IMR-90 (cell line): ENCODE measurements around the gene ADGB. TPM values are rescaled to one million over a fixed set of nuclear protein-coding genes. Genes with fewer than 3 reads are reported as not detected.
A peak's percentile ranks its signal among the peaks of the same experiment; 100 is the strongest.

Experiments
- ATAC-seq: fragments of 200-7000 bp; cut with Tn5 transposase; 2 replicates; pipeline ENCODE4 v1.9.1; 2020; ENCODE audit warnings: low read depth, mild to moderate bottlenecking, moderate library complexity
- BruUV-seq: library from RNA; stranded (reverse); fragments of 400-500 nt; replicated peaks from 2 replicates; lab custom pipeline; 2021; lab: Mats Ljungman, UMichigan
- CTCF ChIA-PET: fragments of 300-600 bp; formaldehyde crosslinking; extraction: SDS; loops from one replicate; lab custom pipeline; 2021; ENCODE audit warnings: antibody characterized with exemption; lab: Yijun Ruan, JAX
- POLR2A ChIA-PET: fragments of 300-600 bp; sonication (Branson Sonifier 250); formaldehyde crosslinking; loops from one replicate; lab custom pipeline; 2022; ENCODE audit warnings: antibody characterized with exemption; ENCODE audit not compliant: unreplicated experiment; lab: Charles Lee
- DNase-seq: peaks from one replicate; pipeline ENCODE4 v3.0.0; 2013
- H2AFZ ChIP-seq: replicated peaks from 2 replicates; pipeline ENCODE3; 2013; ENCODE audit warnings: low read length, mild to moderate bottlenecking; ENCODE audit not compliant: poor library complexity
- H2AK5ac ChIP-seq: 2 replicates; pipeline ENCODE4 v1.6.1; 2013; ENCODE audit warnings: low read depth, low read length, inconsistent platforms
- H2AK9ac ChIP-seq: replicated peaks from 2 replicates; pipeline ENCODE3; 2013; ENCODE audit warnings: mild to moderate bottlenecking, low read depth, low read length, moderate library complexity; ENCODE audit not compliant: poor library complexity
- H2BK120ac ChIP-seq: 2 replicates; pipeline ENCODE4 v1.6.1; 2013; ENCODE audit warnings: low read depth, low read length, inconsistent platforms
- H2BK15ac ChIP-seq: 3 replicates; pipeline ENCODE4 v1.6.1; 2013; ENCODE audit warnings: low read depth, low read length, inconsistent platforms
- H2BK20ac ChIP-seq: 2 replicates; pipeline ENCODE4 v1.6.1; 2013; ENCODE audit warnings: low read depth, mild to moderate bottlenecking, inconsistent platforms, low read length, moderate library complexity
- H2BK5ac ChIP-seq: 2 replicates; pipeline ENCODE4 v1.6.1; 2013; ENCODE audit warnings: mild to moderate bottlenecking, low read depth, low read length, inconsistent platforms; ENCODE audit not compliant: poor library complexity, severe bottlenecking
- H3K14ac ChIP-seq: replicated peaks from 2 replicates; pipeline ENCODE4 v1.6.1; 2013; ENCODE audit warnings: low read depth, low read length, inconsistent platforms
- H3K18ac ChIP-seq: 2 replicates; pipeline ENCODE4 v1.6.1; 2013; ENCODE audit warnings: low read depth, low read length, control low read depth
- H3K23ac ChIP-seq: 2 replicates; pipeline ENCODE4 v1.6.1; 2013; ENCODE audit warnings: low read depth, low read length, inconsistent platforms
- H3K27ac ChIP-seq: 2 replicates; pipeline ENCODE4 v1.5.1; 2013; ENCODE audit warnings: mild to moderate bottlenecking, control low read depth, low read length; ENCODE audit not compliant: insufficient read depth
- H3K27me3 ChIP-seq: 2 replicates; pipeline ENCODE4 v1.6.1; 2013; ENCODE audit warnings: low read length; ENCODE audit not compliant: control insufficient read depth, insufficient read depth
- H3K36me3 ChIP-seq: 2 replicates; pipeline ENCODE4 v1.6.1; 2013; ENCODE audit warnings: low read length, mixed read lengths; ENCODE audit not compliant: control insufficient read depth, insufficient read depth
- H3K4ac ChIP-seq: 2 replicates; pipeline ENCODE4 v1.6.1; 2013; ENCODE audit warnings: low read depth, low read length, inconsistent platforms
- H3K4me1 ChIP-seq: 2 replicates; pipeline ENCODE4 v1.6.1; 2013; ENCODE audit warnings: low read length, mixed read lengths; ENCODE audit not compliant: control insufficient read depth, insufficient read depth
- H3K4me2 ChIP-seq: 2 replicates; pipeline ENCODE4 v1.6.1; 2013; ENCODE audit warnings: low read depth, mild to moderate bottlenecking, control low read depth, low read length, moderate library complexity
- H3K4me3 ChIP-seq: 2 replicates; pipeline ENCODE4 v1.5.1; 2013; ENCODE audit warnings: low read depth, mild to moderate bottlenecking, control low read depth, low read length, moderate library complexity; ENCODE audit not compliant: insufficient read depth
- H3K56ac ChIP-seq: 2 replicates; pipeline ENCODE4 v1.6.1; 2013; ENCODE audit warnings: low read length, inconsistent platforms; ENCODE audit not compliant: insufficient read depth; ENCODE audit errors: extremely low read depth
- H3K79me1 ChIP-seq, 2 experiments: 2 replicates each; pipeline ENCODE4 v1.6.1; 2013; ENCODE audit warnings: low read length in 2 of 2, inconsistent platforms in 1 of 2, low read depth in 1 of 2
- H3K9ac ChIP-seq: 2 replicates; pipeline ENCODE4 v1.6.1; 2013; ENCODE audit warnings: low read depth, low read length, control low read depth
- H3K9me1 ChIP-seq: 2 replicates; pipeline ENCODE4 v1.6.1; 2013; ENCODE audit warnings: low read length, inconsistent platforms; ENCODE audit not compliant: insufficient read depth
- H3K9me3 ChIP-seq: 2 replicates; pipeline ENCODE4 v1.6.1; 2013; ENCODE audit warnings: low read length; ENCODE audit not compliant: control insufficient read depth, insufficient read depth
- H4K20me1 ChIP-seq: 2 replicates; pipeline ENCODE4 v1.6.1; 2013; ENCODE audit warnings: low read length, inconsistent platforms; ENCODE audit not compliant: insufficient read depth
- H4K5ac ChIP-seq: 2 replicates; pipeline ENCODE4 v1.6.1; 2013; ENCODE audit warnings: mild to moderate bottlenecking, low read depth, low read length, control low read depth
- H4K8ac ChIP-seq, 2 experiments: 2 replicates each; pipeline ENCODE4 v1.6.1; 2013; ENCODE audit warnings: low read depth in 2 of 2, low read length in 2 of 2, control low read depth in 1 of 2, inconsistent platforms in 1 of 2
- H4K91ac ChIP-seq: 2 replicates; pipeline ENCODE4 v1.6.1; 2013; ENCODE audit warnings: low read depth, low read length, inconsistent platforms; ENCODE audit not compliant: insufficient read depth
- BHLHE40 ChIP-seq: fragments of 150-350 bp; IDR thresholded peaks from 2 replicates; pipeline ENCODE4 v1.6.1; 2016; ENCODE audit warnings: mild to moderate bottlenecking, low read depth, low read length
- CEBPB ChIP-seq: IDR thresholded peaks from 2 replicates; pipeline ENCODE4 v1.6.1; 2012; ENCODE audit warnings: low read depth, low read length, improper control_type of control experiment
- WGBS, 2 experiments: methylation state at CpG; one replicate each; pipeline versions ENCODE4 v1.1.5 to v1.1.7; 2013; ENCODE audit warnings: missing lambda C conversion rate in 2 of 2; ENCODE audit not compliant: insufficient read length in 1 of 2; ENCODE audit errors: extremely low coverage in 2 of 2; 5-methylcytosine and 5-hydroxymethylcytosine counted together
- dilution Hi-C: fragments of 300-500 bp; cut with HindIII; formaldehyde crosslinking; loops from one replicate; pipeline ENCODE4 v1.14.3; 2018; ENCODE audit warnings: low sequenced_read_pairs; ENCODE audit not compliant: unreplicated experiment
- in situ Hi-C: fragments of 300-500 bp; cut with MboI; formaldehyde crosslinking; loops from 3 replicates; pipeline ENCODE4 v1.14.3; 2019; ENCODE audit warnings: low sequenced_read_pairs, inconsistent platforms, mixed read lengths
- intact Hi-C: fragments of 100-400 bp; cut with micrococcal nuclease; formaldehyde crosslinking; loops from 2 replicates; pipeline ENCODE4 v1.10.0; 2022
- polyA plus RNA-seq, 3 experiments: library from polyadenylated mRNA; depleted of rRNA; stranded (reverse); fragments of >200 nt; gene quantifications; 2 replicates each; pipeline ENCODE4 v1.2.3, GENCODE V29; 2012; ENCODE audit warnings: low replicate concordance in 1 of 3
- total RNA-seq: library from RNA; depleted of rRNA; stranded (reverse); fragments of >200 nt; gene quantifications from 2 replicates; pipeline ENCODE4 v1.2.3, GENCODE V29; 2012
- TF ChIP-seq, protein P1 (sequence below): fragments of 150-350 bp; IDR thresholded peaks from 2 replicates; pipeline ENCODE4 v1.6.1; 2016; ENCODE audit warnings: low read depth, mild to moderate bottlenecking, low read length, moderate library complexity, borderline replicate concordance

ADGB gene
- total and polyA plus RNA-seq, 2 of the 4 experiments (the other 2 are of a cell fraction): not detected

DNA sequence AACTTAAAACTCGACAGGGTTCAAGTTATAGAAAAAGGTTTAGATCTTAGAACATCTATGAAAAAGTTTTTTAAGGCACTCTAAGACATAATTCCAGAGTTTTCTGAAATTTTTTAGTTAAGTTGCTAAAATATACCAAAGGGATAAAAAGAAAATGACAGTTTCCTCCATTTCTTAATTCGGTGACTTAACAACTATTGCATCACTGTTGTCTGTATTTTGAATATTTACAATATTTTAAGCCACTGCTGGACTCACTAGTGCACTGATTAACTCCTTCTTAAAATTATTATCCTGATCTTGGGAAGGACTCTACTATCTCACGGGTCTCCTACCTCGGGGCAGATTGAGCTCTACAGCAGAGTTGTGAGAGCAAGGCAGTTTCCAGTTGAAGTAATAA, 91.0 kb downstream of the ADGB start:
- Histone ChIP-seq H3K4me1 (no peaks in the 10 kb centered on the region), H3K9ac (no peak overlapping the region), H3K4me2 (no peak overlapping the region), H3K9me1 (no peaks in the 10 kb centered on the region), H2BK20ac (no peak overlapping the region), H2BK120ac (no peak overlapping the region), H3K9me3 (no peaks in the 10 kb centered on the region), H4K20me1 (no peaks in the 10 kb centered on the region), H3K27me3 (no peaks in the 10 kb centered on the region), H3K36me3 (no peaks in the 10 kb centered on the region), H3K14ac (no peak overlapping the region), H3K27ac (no peak overlapping the region), H2BK5ac (no peak overlapping the region), H2BK15ac (no peak overlapping the region), H2AK9ac (no peak overlapping the region), H3K79me1 (no peaks in the 10 kb centered on the region), H2AK5ac (no peak overlapping the region), H4K5ac (no peak overlapping the region), H2AFZ (no peak overlapping the region), H3K4me3 (no peak overlapping the region), H4K91ac (no peak overlapping the region), H4K8ac (no peak overlapping the region), H3K18ac (no peak overlapping the region), H3K4ac (no peak overlapping the region), H3K56ac (no peak overlapping the region), H3K23ac (no peak overlapping the region)
- ChIA-PET POLR2A (no interaction called here), CTCF (no interaction called here)
- TF ChIP-seq BHLHE40 (no peak), CEBPB (peak; percentile 41; the same call in 1 of the 2 replicates)
- TF ChIP-seq, protein P1, sequence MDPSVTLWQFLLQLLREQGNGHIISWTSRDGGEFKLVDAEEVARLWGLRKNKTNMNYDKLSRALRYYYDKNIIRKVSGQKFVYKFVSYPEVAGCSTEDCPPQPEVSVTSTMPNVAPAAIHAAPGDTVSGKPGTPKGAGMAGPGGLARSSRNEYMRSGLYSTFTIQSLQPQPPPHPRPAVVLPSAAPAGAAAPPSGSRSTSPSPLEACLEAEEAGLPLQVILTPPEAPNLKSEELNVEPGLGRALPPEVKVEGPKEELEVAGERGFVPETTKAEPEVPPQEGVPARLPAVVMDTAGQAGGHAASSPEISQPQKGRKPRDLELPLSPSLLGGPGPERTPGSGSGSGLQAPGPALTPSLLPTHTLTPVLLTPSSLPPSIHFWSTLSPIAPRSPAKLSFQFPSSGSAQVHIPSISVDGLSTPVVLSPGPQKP: no peak
- no CpG with 5 or more reads among the region's 4 CpGs for WGBS, 2 experiments
- no TSS peak for BruUV-seq
- intact Hi-C loops (no loop called here), in situ Hi-C loops (no loop called here), dilution Hi-C loops (no loop called here)
- DNase-seq (no peak), ATAC-seq (no peak)
